H1 (cell line): Measurements from ENCODE around the gene MRPS17. TPM values are rescaled to one million over a fixed set of nuclear protein-coding genes. Genes with fewer than 3 reads are reported as not detected.
A peak's percentile ranks its signal among the peaks of the same experiment; 100 is the strongest.

Source experiments
- CTCF ChIA-PET: fragments of 300-600 bp; sonication (Branson Sonifier 250); formaldehyde crosslinking; loops from one replicate; lab custom pipeline; 2021; ENCODE audit not compliant: partially characterized antibody; lab: Charles Lee
- POLR2A ChIA-PET: fragments of 300-600 bp; sonication (Branson Sonifier 250); formaldehyde crosslinking; loops from one replicate; lab custom pipeline; 2021; ENCODE audit warnings: inconsistent platforms; ENCODE audit not compliant: partially characterized antibody; lab: Charles Lee
- DNase-seq, 2 experiments: peaks; one replicate each; pipeline versions ENCODE4 v3.0.0 to v3.0.0-alpha.2; 2010 to 2022; ENCODE audit warnings: low spot score in 2 of 2, low read depth in 1 of 2, mixed read lengths in 1 of 2
- FAIRE-seq: peaks from 2 replicates; lab custom pipeline; 2011; peaks lifted over from hg19 to GRCh38; lab: Jason Lieb, UNC
- H2AFZ ChIP-seq: 2 replicates; pipeline ENCODE4 v1.8.1; 2012; ENCODE audit warnings: low read length, inconsistent platforms
- H2AK5ac ChIP-seq: 2 replicates; pipeline ENCODE4 v1.6.1; 2013; ENCODE audit warnings: low read depth, low read length
- H2BK120ac ChIP-seq: replicated peaks from 2 replicates; pipeline ENCODE3; 2013; ENCODE audit warnings: low read depth, low read length, inconsistent platforms
- H2BK12ac ChIP-seq: 2 replicates; pipeline ENCODE4 v1.6.1; 2013; ENCODE audit warnings: low read depth, low read length
- H2BK15ac ChIP-seq: 2 replicates; pipeline ENCODE4 v1.6.1; 2013; ENCODE audit warnings: low read length
- H2BK20ac ChIP-seq: 2 replicates; pipeline ENCODE4 v1.6.1; 2013; ENCODE audit warnings: low read length
- H2BK5ac ChIP-seq: 2 replicates; pipeline ENCODE4 v1.6.1; 2013; ENCODE audit warnings: low read depth, low read length
- H3K14ac ChIP-seq: 2 replicates; pipeline ENCODE4 v1.6.1; 2013; ENCODE audit warnings: inconsistent platforms; ENCODE audit not compliant: insufficient read length
- H3K18ac ChIP-seq: 2 replicates; pipeline ENCODE4 v1.6.1; 2013; ENCODE audit warnings: low read length; ENCODE audit errors: extremely low read depth
- H3K23ac ChIP-seq: 2 replicates; pipeline ENCODE4 v1.6.1; 2013; ENCODE audit warnings: inconsistent platforms; ENCODE audit not compliant: insufficient read length
- H3K23me2 ChIP-seq: 2 replicates; pipeline ENCODE4 v1.6.1; 2013; ENCODE audit warnings: low read depth, low read length
- H3K27ac ChIP-seq: 2 replicates; pipeline ENCODE4 v1.6.1; 2011; ENCODE audit warnings: low read depth, low read length, inconsistent platforms
- H3K27me3 ChIP-seq, 4 experiments: replicated peaks in 1 of 4; 1 replicate in 1 of 4; 2 replicates in 3 of 4; pipeline versions ENCODE4 v1.6.1 to v1.8.1; 2011 to 2013; ENCODE audit warnings: low read length in 3 of 4, mild to moderate bottlenecking in 3 of 4, inconsistent platforms in 2 of 4, mixed read lengths in 2 of 4, moderate library complexity in 1 of 4; ENCODE audit not compliant: control insufficient read depth in 3 of 4, insufficient read depth in 3 of 4; ENCODE audit errors: extremely low read depth in 1 of 4
- H3K36me3 ChIP-seq, 4 experiments: 2 replicates each; pipeline versions ENCODE4 v1.6.1 to v1.8.1; 2011 to 2013; ENCODE audit warnings: mild to moderate bottlenecking in 4 of 4, low read length in 3 of 4, moderate library complexity in 2 of 4, control low read depth in 1 of 4, inconsistent platforms in 1 of 4; ENCODE audit not compliant: insufficient read depth in 4 of 4, control insufficient read depth in 2 of 4
- H3K4ac ChIP-seq: replicated peaks from 2 replicates; pipeline ENCODE3; 2013; ENCODE audit warnings: low read length, low read depth, mixed read lengths, inconsistent platforms; ENCODE audit not compliant: insufficient read length
- H3K4me1 ChIP-seq, 4 experiments: replicated peaks in 1 of 4; 1 replicate in 1 of 4; 2 replicates in 3 of 4; pipeline versions ENCODE4 v1.6.1 to v1.8.1; 2011 to 2013; ENCODE audit warnings: low read length in 3 of 4, inconsistent platforms in 2 of 4, mixed read lengths in 1 of 4; ENCODE audit not compliant: insufficient read depth in 4 of 4, control insufficient read depth in 3 of 4
- H3K4me2 ChIP-seq, 2 experiments: 2 replicates each; pipeline versions ENCODE4 v1.6.1 to v1.8.1; 2011 to 2013; ENCODE audit warnings: low read depth in 2 of 2, low read length in 2 of 2, control low read depth in 1 of 2, inconsistent platforms in 1 of 2, mild to moderate bottlenecking in 1 of 2; ENCODE audit not compliant: insufficient read depth in 1 of 2
- H3K4me3 ChIP-seq, 4 experiments: fragments of 200-600, 300-600 bp in 1 of 4; sonication (generic), shearing (Covaris generic), sonication (Bioruptor Twin) in 1 of 4; 2 replicates each; pipeline versions ENCODE4 v1.5.1 to v1.8.1; 2011 to 2016; ENCODE audit warnings: low read length in 4 of 4, low read depth in 3 of 4, control low read depth in 2 of 4, inconsistent platforms in 2 of 4, mild to moderate bottlenecking in 2 of 4, mixed read lengths in 1 of 4, moderate library complexity in 1 of 4; ENCODE audit not compliant: insufficient read depth in 2 of 4; ENCODE audit errors: extremely low read depth in 1 of 4
- H3K56ac ChIP-seq: replicated peaks from 2 replicates; pipeline ENCODE3; 2013; ENCODE audit warnings: low read depth, mild to moderate bottlenecking, mixed read lengths, low read length, inconsistent platforms; ENCODE audit not compliant: insufficient read length
- H3K79me1 ChIP-seq: 2 replicates; pipeline ENCODE4 v1.6.1; 2013; ENCODE audit warnings: low read depth, low read length, control low read depth
- H3K79me2 ChIP-seq, 2 experiments: 2 replicates each; pipeline versions ENCODE4 v1.6.1 to v1.8.1; 2012 to 2013; ENCODE audit warnings: low read length in 2 of 2, mild to moderate bottlenecking in 2 of 2, inconsistent platforms in 1 of 2; ENCODE audit not compliant: insufficient read depth in 2 of 2, control insufficient read depth in 1 of 2
- H3K9ac ChIP-seq, 4 experiments: replicated peaks in 1 of 4; 1 replicate in 1 of 4; 2 replicates in 3 of 4; pipeline versions ENCODE4 v1.6.1 to v1.8.1; 2011 to 2013; ENCODE audit warnings: low read depth in 3 of 4, low read length in 3 of 4, control low read depth in 2 of 4, mild to moderate bottlenecking in 2 of 4, moderate library complexity in 2 of 4, inconsistent platforms in 1 of 4; ENCODE audit errors: extremely low read depth in 1 of 4
- H3K9me3 ChIP-seq, 2 experiments: 2 replicates each; pipeline versions ENCODE4 v1.6.1 to v1.8.1; 2012 to 2013; ENCODE audit warnings: mild to moderate bottlenecking in 2 of 2, moderate library complexity in 2 of 2, control low read depth in 1 of 2, inconsistent platforms in 1 of 2, low read depth in 1 of 2, low read length in 1 of 2, mixed read lengths in 1 of 2; ENCODE audit not compliant: insufficient read depth in 2 of 2
- H4K20me1 ChIP-seq, 2 experiments: replicated peaks in 1 of 2; 2 replicates each; pipeline versions ENCODE3 to v1.8.1; 2011 to 2013; ENCODE audit warnings: inconsistent platforms in 2 of 2, low read length in 2 of 2, mild to moderate bottlenecking in 1 of 2; ENCODE audit not compliant: insufficient read depth in 2 of 2, control insufficient read depth in 1 of 2
- H4K5ac ChIP-seq: 2 replicates; pipeline ENCODE4 v1.6.1; 2013; ENCODE audit warnings: low read length, low read depth, mixed read lengths, inconsistent platforms; ENCODE audit not compliant: insufficient read length
- H4K8ac ChIP-seq: 2 replicates; pipeline ENCODE4 v1.8.0; 2013; ENCODE audit warnings: mild to moderate bottlenecking, moderate library complexity, low read length, inconsistent platforms; ENCODE audit not compliant: insufficient read depth; ENCODE audit errors: extremely low read depth
- H4K91ac ChIP-seq: replicated peaks from 2 replicates; pipeline ENCODE3; 2013; ENCODE audit warnings: low read length, mixed read lengths, inconsistent platforms; ENCODE audit not compliant: insufficient read length
- KDM4A ChIP-seq: IDR thresholded peaks from one replicate; pipeline ENCODE4 v1.7.1; 2012; ENCODE audit warnings: low read depth, mild to moderate bottlenecking, moderate library complexity, low read length, inconsistent platforms; ENCODE audit not compliant: severe bottlenecking
- WGBS, 2 experiments: shearing (Covaris generic) in 1 of 2; methylation state at CpG; one replicate each; pipeline versions ENCODE4 v1.1.6 to v1.1.7; 2013 to 2015; ENCODE audit warnings: low lambda C conversion rate in 2 of 2, mixed read lengths in 2 of 2, inconsistent platforms in 1 of 2, low coverage in 1 of 2, missing lambda C conversion rate in 1 of 2; ENCODE audit not compliant: insufficient replicate concordance in 2 of 2, insufficient coverage in 1 of 2, insufficient read length in 1 of 2; ENCODE audit errors: extremely low coverage in 1 of 2, missing lambda C conversion rate in 1 of 2; 5-methylcytosine and 5-hydroxymethylcytosine counted together
- polyA plus RNA-seq, 7 experiments: library from polyadenylated mRNA; depleted of rRNA in 3 of 7; stranded (reverse) in 5 of 7; unstranded in 2 of 7; fragments of >200 nt in 5 of 7; fragments of 200-250 nt in 2 of 7; gene quantifications; 1 replicate in 5 of 7; 2 replicates in 1 of 7; 4 replicates in 1 of 7; pipeline versions ENCODE4 v1.2.1 to v1.2.3, GENCODE V29; 2011 to 2013; ENCODE audit warnings: missing spikeins in 2 of 7, mixed read lengths in 2 of 7
- total RNA-seq: library from RNA; stranded (reverse); fragmentation: NEBNext Ultra II Directional; extraction: Animal tissue kit (Norgen Biotek cat#: 25700); gene quantifications from 2 replicates; pipeline ENCODE4 v1.2.1, GENCODE V29; 2021
- TF ChIP-seq, protein P1 (sequence below): IDR thresholded peaks from 2 replicates; pipeline ENCODE4 v1.6.1; 2012; ENCODE audit warnings: inconsistent platforms
- TF ChIP-seq, protein P2 (sequence below), 3 experiments: IDR thresholded peaks; 1 replicate in 2 of 3; 2 replicates in 1 of 3; pipeline versions ENCODE4 v1.5.1 to v1.6.1; 2011; ENCODE audit warnings: low read length in 3 of 3, mild to moderate bottlenecking in 3 of 3, inconsistent platforms in 2 of 3, low read depth in 1 of 3, moderate library complexity in 1 of 3; ENCODE audit not compliant: insufficient read depth in 1 of 3; ENCODE audit errors: control extremely low read depth in 1 of 3

The MRPS17 gene
- total and polyA plus RNA-seq, 2 of the 8 experiments (the other 6 are each of a cell fraction or from before 2014, with no cell fraction given) = 15.8 to 27.3 TPM

DNA sequence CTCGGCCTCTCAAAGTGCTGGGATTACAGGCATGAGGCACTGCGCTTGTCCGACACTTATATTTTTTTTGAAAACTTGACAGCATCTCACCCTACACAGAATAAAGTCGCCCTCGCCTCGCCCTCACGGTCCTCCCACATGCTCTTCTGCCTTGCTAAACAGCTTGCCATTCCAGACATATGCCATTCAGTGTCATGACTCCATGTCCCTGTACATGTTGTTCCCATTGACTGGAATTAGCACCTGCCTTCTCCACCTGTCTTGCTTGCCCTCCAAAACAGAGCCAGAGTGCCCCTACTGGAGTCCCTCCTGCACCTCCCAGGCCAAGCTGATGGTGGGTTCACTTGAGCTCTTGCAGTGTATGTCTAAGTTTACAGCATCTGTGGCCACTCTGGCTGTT is 18.9 kb downstream of the MRPS17 start:
- H3K4me1 ChIP-seq = peaks cover 0 to 5% (median 1%) of the 10 kb centered on the region in 4 experiments; a peak in 2 of 7 replicates
- FAIRE-seq = no peak
- H3K79me1 ChIP-seq = peaks cover 9% of the 10 kb centered on the region
- no peaks in the 10 kb centered on the region for H3K36me3 ChIP-seq
- 79% methylated on average over 7 of the region's 7 CpGs; no CpG with 5 or more reads in 1 of the 2 experiments for WGBS, 2 experiments
- no peak overlapping the region for H3K4me3 ChIP-seq
- no peak overlapping the region for H3K18ac ChIP-seq
- no peak overlapping the region for H3K56ac ChIP-seq
- no peak overlapping the region for H2BK12ac ChIP-seq
- H4K8ac ChIP-seq = no peak overlapping the region
- no peak overlapping the region for H2AK5ac ChIP-seq
- H2BK5ac ChIP-seq = no peak overlapping the region
- no peak overlapping the region for H2BK15ac ChIP-seq
- CTCF ChIA-PET = no interaction called here
- H3K14ac ChIP-seq = no peak overlapping the region
- no peak overlapping the region for H3K4ac ChIP-seq
- no peak overlapping the region for H3K27ac ChIP-seq
- peaks cover 2 to 9% of the 10 kb centered on the region in 2 experiments for H4K20me1 ChIP-seq
- POLR2A ChIA-PET = interaction anchor here (0.6 to 1.4 kb wide), 3 partner anchors 10 to 76 kb away, joined by 3 to 7 read pairs (median 3); no protein-coding TSS in a partner anchor
- H2BK20ac ChIP-seq = no peak overlapping the region
- DNase-seq = no peak
- no peak overlapping the region for H2BK120ac ChIP-seq
- peaks cover 3 to 29% of the 10 kb centered on the region in 2 experiments; a peak in 3 of 4 replicates for H3K79me2 ChIP-seq
- H3K9me3 ChIP-seq = no peaks in the 10 kb centered on the region
- no peak overlapping the region for H3K23ac ChIP-seq
- H2AFZ ChIP-seq = no peak overlapping the region
- no peak overlapping the region for H4K5ac ChIP-seq
- no peak overlapping the region for H3K9ac ChIP-seq
- no peak overlapping the region for H4K91ac ChIP-seq
- TF ChIP-seq, protein P1, sequence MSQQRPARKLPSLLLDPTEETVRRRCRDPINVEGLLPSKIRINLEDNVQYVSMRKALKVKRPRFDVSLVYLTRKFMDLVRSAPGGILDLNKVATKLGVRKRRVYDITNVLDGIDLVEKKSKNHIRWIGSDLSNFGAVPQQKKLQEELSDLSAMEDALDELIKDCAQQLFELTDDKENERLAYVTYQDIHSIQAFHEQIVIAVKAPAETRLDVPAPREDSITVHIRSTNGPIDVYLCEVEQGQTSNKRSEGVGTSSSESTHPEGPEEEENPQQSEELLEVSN = no peak
- TF ChIP-seq, protein P2, sequence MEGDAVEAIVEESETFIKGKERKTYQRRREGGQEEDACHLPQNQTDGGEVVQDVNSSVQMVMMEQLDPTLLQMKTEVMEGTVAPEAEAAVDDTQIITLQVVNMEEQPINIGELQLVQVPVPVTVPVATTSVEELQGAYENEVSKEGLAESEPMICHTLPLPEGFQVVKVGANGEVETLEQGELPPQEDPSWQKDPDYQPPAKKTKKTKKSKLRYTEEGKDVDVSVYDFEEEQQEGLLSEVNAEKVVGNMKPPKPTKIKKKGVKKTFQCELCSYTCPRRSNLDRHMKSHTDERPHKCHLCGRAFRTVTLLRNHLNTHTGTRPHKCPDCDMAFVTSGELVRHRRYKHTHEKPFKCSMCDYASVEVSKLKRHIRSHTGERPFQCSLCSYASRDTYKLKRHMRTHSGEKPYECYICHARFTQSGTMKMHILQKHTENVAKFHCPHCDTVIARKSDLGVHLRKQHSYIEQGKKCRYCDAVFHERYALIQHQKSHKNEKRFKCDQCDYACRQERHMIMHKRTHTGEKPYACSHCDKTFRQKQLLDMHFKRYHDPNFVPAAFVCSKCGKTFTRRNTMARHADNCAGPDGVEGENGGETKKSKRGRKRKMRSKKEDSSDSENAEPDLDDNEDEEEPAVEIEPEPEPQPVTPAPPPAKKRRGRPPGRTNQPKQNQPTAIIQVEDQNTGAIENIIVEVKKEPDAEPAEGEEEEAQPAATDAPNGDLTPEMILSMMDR (IDR thresholded peaks at IDR 0.05; ENCODE audit: control extremely low read depth in 1 of 3, insufficient read depth in 1 of 3, low read depth in 1 of 3, low read length in 3 of 3) = peak in 1 of 3 experiments; percentile 7; a peak in 1 of 4 replicates
- no peak for TF ChIP-seq KDM4A
- H3K27me3 ChIP-seq = no peaks in the 10 kb centered on the region
- no peak overlapping the region for H3K4me2 ChIP-seq
- H3K23me2 ChIP-seq = no peaks in the 10 kb centered on the region
